Esophagus (tissue), 2 donors: ENCODE measurements around the gene CMIP. TPM values are rescaled to one million over a fixed set of nuclear protein-coding genes. Genes with fewer than 3 reads are reported as not detected.

Source experiments
- H3K27ac ChIP-seq, 2 donors: one replicate each; pipeline ENCODE4 v1.5.1; 2013; ENCODE audit warnings: low read depth in 2 of 2, mild to moderate bottlenecking in 2 of 2, inconsistent platforms in 1 of 2, low read length in 1 of 2, moderate library complexity in 1 of 2
- H3K27me3 ChIP-seq, 2 donors: one replicate each; pipeline ENCODE4 v1.6.1; 2013; ENCODE audit warnings: low read length in 2 of 2, control low read depth in 1 of 2, mild to moderate bottlenecking in 1 of 2; ENCODE audit not compliant: insufficient read depth in 2 of 2, control insufficient read depth in 1 of 2
- H3K36me3 ChIP-seq, 2 donors: one replicate each; pipeline ENCODE4 v1.6.1; 2013; ENCODE audit warnings: low read length in 1 of 2; ENCODE audit not compliant: control insufficient read depth in 2 of 2, insufficient read depth in 2 of 2
- H3K4me1 ChIP-seq, 2 donors: one replicate each; pipeline ENCODE4 v1.6.1; 2013; ENCODE audit warnings: low read length in 1 of 2; ENCODE audit not compliant: control insufficient read depth in 2 of 2, insufficient read depth in 2 of 2
- H3K4me3 ChIP-seq, 2 donors: one replicate each; pipeline ENCODE4 v1.5.1; 2013; ENCODE audit warnings: low read length in 2 of 2, mild to moderate bottlenecking in 2 of 2, low read depth in 1 of 2, moderate library complexity in 1 of 2
- H3K9me3 ChIP-seq, 2 donors: one replicate each; pipeline ENCODE4 v1.6.1; 2013; ENCODE audit warnings: mild to moderate bottlenecking in 2 of 2, low read depth in 1 of 2, low read length in 1 of 2, moderate library complexity in 1 of 2; ENCODE audit not compliant: control insufficient read depth in 2 of 2, insufficient read depth in 1 of 2
- WGBS, 2 donors: extraction: QIAGEN DNeasy Blood & Tissue Kit; methylation state at CpG; one replicate each; pipeline ENCODE4 v1.1.7; 2013; 5-methylcytosine and 5-hydroxymethylcytosine counted together
- polyA plus RNA-seq, 2 donors: library from polyadenylated mRNA; stranded (reverse); fragments of 200-250 nt; gene quantifications; one replicate each; pipeline ENCODE4 v1.2.3, GENCODE V29; 2013
- donor health status: healthy with polysubstance abuse.
- donor health status: Bipolar disorder and iron deficiency.

CMIP gene
- polyA plus RNA-seq, 2 donors: 16.9 to 19.3 TPM

DNA sequence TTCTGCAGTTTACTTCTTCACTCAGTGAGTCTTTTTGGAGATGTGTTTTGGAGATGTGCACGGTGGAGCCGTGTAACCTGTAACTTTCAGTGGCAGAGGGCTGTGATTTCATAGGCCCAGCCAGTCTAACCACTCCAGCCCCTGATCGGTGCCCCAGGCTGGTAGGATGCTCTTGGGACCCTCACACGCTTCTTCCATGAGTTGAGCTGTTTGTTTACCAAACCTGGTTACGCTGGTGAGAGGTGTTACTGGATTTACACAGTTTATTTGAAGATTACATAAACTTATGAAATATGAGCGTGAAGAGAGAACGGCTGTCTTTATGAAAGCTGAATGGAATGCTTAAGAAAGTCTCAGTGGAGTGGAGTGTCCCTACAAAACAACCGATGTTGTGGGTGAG is 96.7 kb downstream of the CMIP start:
- 78 to 79% methylated on average over 8 of the region's 8 CpGs for WGBS, 2 donors
- no peaks in the 10 kb centered on the region for H3K36me3 ChIP-seq
- H3K9me3 ChIP-seq: no peaks in the 10 kb centered on the region
- peaks cover 12 to 18% of the 10 kb centered on the region in 2 donors for H3K4me1 ChIP-seq
- H3K27me3 ChIP-seq: no peaks in the 10 kb centered on the region
- H3K27ac ChIP-seq: no peak overlapping the region
- no peak overlapping the region for H3K4me3 ChIP-seq

DNA sequence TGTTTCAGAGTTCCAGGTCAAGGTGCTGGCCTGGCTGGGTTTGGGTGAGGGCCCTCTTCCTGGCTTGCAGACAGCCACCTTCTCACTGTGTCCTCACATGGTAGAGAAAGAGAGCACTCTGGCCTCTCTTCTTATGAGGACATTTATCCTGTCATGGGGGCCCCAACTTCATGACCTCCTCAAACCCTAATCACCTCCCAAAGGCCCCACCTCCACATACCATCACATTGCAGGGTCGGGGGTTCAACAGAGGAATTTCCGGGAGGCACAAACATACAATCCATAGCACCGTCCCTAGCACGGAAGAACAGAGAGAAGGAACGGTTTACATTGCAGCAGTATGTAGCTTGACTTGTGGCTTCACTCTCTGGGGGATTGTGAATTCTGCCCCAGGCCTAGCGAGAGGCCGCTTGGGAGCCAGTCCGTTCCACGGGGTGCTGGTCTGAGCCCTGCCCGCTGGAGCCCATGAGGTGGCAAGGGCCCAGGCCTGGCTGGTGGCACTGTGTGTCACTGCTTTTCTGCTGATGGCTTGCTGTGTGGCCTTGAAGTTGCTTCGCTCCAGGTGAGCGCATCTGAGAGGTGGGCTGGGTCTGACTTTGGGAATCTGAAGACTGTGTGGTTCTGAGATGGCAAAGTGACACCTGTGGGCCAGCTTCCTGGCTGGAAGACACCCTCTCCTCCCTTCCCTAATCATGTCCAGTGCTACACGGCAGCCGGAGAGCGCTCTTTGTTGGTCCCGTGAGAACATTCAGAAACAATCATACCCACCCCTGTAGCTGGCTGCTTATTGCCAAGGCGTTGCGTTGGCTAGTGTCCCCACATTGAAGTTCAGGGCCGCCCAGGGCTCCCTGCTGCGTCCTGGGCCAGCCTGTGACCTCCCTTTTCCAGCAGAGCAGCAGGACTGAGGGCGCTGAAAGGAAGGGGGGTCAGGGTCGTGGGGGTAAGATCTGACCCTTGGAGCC is 98.3 kb downstream of the CMIP start:
- no peaks in the 10 kb centered on the region for H3K27me3 ChIP-seq
- WGBS, 2 donors: 82 to 85% methylated on average over 22 of the region's 22 CpGs
- no peak overlapping the region for H3K4me3 ChIP-seq
- no peaks in the 10 kb centered on the region for H3K9me3 ChIP-seq
- no peaks in the 10 kb centered on the region for H3K36me3 ChIP-seq
- H3K27ac ChIP-seq: no peak overlapping the region
- H3K4me1 ChIP-seq: peaks cover 9 to 18% of the 10 kb centered on the region in 2 donors

DNA sequence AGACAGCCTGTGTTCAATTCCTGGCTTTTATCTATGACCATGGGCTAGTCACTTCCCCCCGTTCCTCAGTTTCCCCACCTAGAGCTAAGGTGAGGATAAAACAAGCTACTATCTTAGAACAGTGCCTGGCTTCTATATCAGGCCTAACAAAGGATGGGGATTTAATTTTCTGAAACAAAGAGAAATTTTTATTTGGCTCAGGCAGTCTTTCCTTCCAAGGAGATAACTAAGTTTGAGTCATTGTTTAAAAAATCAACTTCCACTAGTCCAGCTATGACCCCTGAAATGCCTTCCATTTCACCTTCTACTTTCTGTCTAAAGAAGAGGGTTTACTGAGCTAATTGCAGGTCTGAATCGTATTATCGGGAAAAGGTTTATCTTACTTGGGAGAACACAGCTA is 99.0 kb downstream of the CMIP start:
- Histone ChIP-seq H3K27ac (no peak overlapping the region), H3K4me1 (peaks cover 9 to 18% of the 10 kb centered on the region in 2 donors), H3K36me3 (no peaks in the 10 kb centered on the region), H3K4me3 (no peak overlapping the region), H3K9me3 (no peaks in the 10 kb centered on the region), H3K27me3 (no peaks in the 10 kb centered on the region)
- 85 to 86% methylated on average over 3 of the region's 3 CpGs for WGBS, 2 donors

DNA sequence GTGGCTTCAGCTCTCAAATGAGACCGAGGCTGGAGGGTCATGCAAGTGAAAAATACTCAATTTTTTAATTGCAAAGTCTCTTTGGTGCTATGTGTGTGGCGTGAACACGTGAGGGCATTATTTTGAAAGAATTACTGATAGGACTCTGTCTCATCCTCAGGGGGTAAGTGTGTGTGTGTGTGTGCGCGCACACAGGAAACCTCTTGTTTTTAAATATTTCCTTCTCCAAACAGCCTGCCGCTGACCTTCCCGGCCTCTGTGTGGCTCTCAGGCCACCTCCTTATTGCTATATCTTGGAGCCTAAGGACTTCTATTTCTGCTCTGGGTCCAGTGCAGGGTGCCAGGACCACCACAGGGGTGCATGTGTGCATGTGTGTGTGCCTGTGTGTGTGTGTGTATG is 99.7 kb downstream of the CMIP start:
- Histone ChIP-seq H3K36me3 (no peaks in the 10 kb centered on the region), H3K4me1 (peaks cover 8 to 15% of the 10 kb centered on the region in 2 donors), H3K9me3 (no peaks in the 10 kb centered on the region), H3K27me3 (no peaks in the 10 kb centered on the region), H3K4me3 (no peak overlapping the region), H3K27ac (no peak overlapping the region)
- WGBS, 2 donors: 80% methylated on average over 7 of the region's 7 CpGs

DNA sequence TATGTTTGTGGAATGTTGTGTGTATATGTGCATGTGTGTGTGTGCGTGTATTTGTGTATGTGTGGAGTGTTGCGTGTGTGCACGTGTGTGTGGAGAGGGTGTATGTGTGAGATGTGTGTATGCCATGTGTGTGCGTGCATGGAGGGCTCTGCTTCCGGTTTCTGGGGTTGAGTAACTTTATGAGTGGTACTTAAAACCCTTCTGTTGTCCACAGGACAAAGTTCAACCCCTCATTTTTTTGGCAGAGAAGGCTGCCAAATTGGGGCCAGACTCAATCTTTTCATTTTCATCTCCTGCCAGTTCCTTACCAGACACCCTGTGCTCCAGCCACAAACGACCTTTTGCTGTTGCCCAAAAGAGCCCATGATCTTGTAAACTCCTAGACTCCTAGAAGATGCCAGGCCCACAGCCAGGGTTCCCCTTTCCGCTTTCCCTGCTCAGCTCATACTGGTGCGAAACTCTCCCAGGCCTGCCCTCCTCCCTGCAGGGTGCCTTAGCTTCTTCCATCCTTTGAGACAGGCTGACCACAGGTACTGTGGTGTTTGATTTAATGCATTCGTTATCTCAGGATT is 100.2 kb downstream of the CMIP start:
- no peaks in the 10 kb centered on the region for H3K36me3 ChIP-seq
- H3K4me3 ChIP-seq: no peak overlapping the region
- H3K9me3 ChIP-seq: no peaks in the 10 kb centered on the region
- H3K27ac ChIP-seq: no peak overlapping the region
- 78 to 82% methylated on average over 9 of the region's 9 CpGs for WGBS, 2 donors
- H3K27me3 ChIP-seq: no peaks in the 10 kb centered on the region
- H3K4me1 ChIP-seq: peaks cover 6 to 16% of the 10 kb centered on the region in 2 donors

DNA sequence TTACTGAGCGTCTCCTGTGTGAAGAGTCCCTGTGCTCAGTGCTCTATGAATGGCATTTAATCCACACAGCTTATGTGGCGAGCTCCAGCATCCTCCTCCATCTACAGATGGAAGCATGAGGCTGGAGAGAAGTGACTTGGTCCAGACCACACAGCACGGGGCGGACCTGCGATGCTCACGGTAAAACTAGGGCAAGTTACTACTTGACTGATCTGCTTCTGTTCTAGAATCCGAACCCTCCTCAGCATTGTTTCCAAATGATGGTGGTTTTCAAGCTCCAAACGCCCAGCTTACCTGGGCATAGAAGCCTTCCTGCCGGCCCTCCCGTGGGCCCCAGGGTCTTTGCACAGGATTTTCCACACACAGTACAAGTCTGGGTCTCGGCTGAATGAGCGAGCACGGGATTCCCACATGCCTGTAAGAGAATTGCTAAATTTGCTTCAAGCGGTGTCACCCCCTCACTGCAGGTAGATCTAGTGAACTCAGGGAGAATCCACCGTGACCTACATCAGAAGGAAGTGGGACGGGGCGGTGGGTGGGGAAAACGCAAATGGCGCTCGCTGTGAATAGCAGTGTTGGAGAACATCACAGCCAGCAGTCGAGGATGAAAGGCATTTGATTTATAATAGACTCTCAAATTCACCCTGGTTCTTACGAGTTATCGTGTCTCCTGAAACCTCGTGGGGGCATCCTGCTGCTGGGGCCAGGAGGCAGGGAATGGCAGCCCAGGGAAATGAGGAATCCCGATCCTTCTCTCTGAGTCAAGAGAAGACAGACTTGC is 101.1 kb downstream of the CMIP start:
- no peak overlapping the region for H3K27ac ChIP-seq
- no peaks in the 10 kb centered on the region for H3K27me3 ChIP-seq
- no peak overlapping the region for H3K4me3 ChIP-seq
- no peaks in the 10 kb centered on the region for H3K36me3 ChIP-seq
- 76 to 80% methylated on average over 25 of the region's 25 CpGs for WGBS, 2 donors
- no peaks in the 10 kb centered on the region for H3K9me3 ChIP-seq
- peaks cover 6 to 22% of the 10 kb centered on the region in 2 donors for H3K4me1 ChIP-seq

DNA sequence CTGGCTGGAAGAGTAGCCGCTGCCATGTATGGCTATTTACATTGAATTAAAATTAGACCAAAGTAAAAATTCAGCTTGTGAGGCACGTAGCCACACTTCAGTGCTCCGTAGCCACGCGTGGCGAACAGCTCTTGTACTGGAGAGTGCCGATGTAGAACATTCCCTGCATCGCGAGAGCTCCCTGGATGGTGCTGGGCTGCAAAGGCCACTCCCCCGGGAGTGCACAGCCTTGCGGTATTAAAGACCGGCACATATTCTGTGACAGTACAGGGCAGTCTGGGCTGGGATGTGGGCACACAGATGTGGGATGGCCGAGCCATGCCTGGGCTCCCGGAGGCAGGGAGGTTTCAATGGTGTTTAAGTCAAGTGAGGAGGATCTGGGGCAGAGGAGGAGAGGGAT is 102.2 kb downstream of the CMIP start:
- WGBS, 2 donors: 93% methylated on average over 14 of the region's 14 CpGs
- H3K9me3 ChIP-seq: no peaks in the 10 kb centered on the region
- H3K27ac ChIP-seq: no peak overlapping the region
- H3K36me3 ChIP-seq: no peaks in the 10 kb centered on the region
- H3K4me3 ChIP-seq: no peak overlapping the region
- H3K27me3 ChIP-seq: no peaks in the 10 kb centered on the region
- peaks cover 6 to 25% of the 10 kb centered on the region in 2 donors for H3K4me1 ChIP-seq

DNA sequence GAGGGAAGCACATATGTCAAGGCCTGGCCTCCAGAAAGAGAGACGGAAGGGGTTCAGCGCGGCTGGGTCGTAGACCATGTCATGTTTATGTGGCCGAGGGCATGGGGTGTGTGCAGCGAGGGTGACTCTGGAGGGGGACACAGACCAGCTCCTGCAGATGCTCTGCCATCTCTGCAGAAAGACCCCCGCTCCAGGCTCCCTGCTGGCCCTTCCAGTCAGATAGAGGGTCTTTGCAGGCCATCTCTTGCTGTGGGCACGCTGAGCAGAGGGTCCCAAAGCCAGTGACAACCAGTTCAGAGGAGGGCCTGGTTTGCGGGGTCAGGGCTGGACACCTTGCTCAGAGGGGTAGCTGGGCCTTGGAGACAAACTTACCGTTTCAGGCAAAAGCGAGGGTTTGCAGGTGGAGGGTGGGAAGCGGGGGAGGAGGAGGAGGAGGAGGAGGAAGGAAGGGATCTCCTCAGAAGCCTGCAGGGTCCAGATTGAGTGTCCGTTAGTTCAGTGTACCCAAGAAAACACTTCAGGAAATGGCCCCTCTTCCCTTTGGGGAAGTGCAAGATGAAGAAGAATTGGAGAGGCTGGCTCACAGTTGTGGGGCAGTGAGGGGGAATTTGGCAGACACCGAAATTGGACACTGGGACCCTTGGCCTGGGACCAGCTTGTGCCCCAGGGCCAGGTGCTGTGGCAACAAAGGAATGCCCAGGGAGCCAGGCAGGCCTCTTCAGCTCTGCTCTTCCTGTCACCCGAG is 102.8 kb downstream of the CMIP start:
- no peaks in the 10 kb centered on the region for H3K36me3 ChIP-seq
- no peak overlapping the region for H3K4me3 ChIP-seq
- H3K9me3 ChIP-seq: no peaks in the 10 kb centered on the region
- H3K4me1 ChIP-seq: peaks cover 6 to 29% of the 10 kb centered on the region in 2 donors
- no peaks in the 10 kb centered on the region for H3K27me3 ChIP-seq
- no peak overlapping the region for H3K27ac ChIP-seq
- WGBS, 2 donors: 85 to 87% methylated on average over 15 of the region's 15 CpGs

DNA sequence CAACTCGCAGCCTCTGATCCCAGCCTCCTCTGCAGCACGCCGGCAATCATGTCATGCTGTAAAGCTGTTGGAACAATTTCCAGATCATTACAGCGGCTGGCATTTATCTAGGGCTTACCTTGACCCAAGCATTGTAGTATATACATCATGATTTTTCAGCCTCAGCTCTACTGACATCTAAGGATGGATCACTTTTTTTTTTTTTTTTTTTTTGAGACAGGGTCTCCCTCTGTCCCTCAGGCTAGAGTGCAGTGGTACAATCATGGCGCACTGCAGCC is 103.3 kb downstream of the CMIP start:
- Histone ChIP-seq H3K27me3 (no peaks in the 10 kb centered on the region), H3K36me3 (no peaks in the 10 kb centered on the region), H3K4me3 (no peak overlapping the region), H3K27ac (no peak overlapping the region), H3K9me3 (no peaks in the 10 kb centered on the region), H3K4me1 (peaks cover 5 to 33% of the 10 kb centered on the region in 2 donors)
- WGBS, 2 donors: 76 to 79% methylated on average over 5 of the region's 5 CpGs
